GM18526 (cell line): Measurements from ENCODE around the gene LARGE2.

ENCODE experiments used
- POLR2A ChIP-seq: IDR thresholded peaks from 3 replicates; pipeline ENCODE4 v1.6.1; 2011; ENCODE audit not compliant: insufficient read length; ENCODE audit errors: extremely low read depth

Gene LARGE2

GRCh38 chr11:45947885-45948284, 25.4 kb downstream of the LARGE2 start:
- TF ChIP-seq POLR2A: no peak

GRCh38 chr11:45948356-45948755, 25.9 kb downstream of the LARGE2 start:
- TF ChIP-seq POLR2A: no peak

DNA sequence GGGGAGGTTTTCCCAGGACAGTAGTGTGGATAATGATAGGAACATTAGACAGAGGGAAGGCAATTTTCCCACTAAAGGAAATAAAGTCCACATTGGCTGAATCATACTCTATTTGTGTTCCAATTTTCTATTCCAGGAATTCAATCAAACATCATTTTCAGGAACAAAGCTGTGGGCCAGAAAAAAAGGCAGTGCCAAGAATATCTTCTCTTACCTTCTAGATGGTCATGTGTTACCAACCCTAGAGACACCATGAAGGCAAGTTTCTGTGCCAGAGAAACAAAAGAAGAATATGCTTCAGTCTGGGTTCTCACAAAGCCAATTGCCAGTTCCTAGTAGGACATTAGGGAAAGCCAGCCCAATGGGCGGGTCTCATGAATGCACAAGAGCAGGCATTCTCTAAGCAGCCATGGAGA, 27.5 kb downstream of the LARGE2 start:
- no peak for TF ChIP-seq POLR2A

GRCh38 chr11:45959851-45960250, 37.4 kb downstream of the LARGE2 start:
- TF ChIP-seq POLR2A: no peak

DNA sequence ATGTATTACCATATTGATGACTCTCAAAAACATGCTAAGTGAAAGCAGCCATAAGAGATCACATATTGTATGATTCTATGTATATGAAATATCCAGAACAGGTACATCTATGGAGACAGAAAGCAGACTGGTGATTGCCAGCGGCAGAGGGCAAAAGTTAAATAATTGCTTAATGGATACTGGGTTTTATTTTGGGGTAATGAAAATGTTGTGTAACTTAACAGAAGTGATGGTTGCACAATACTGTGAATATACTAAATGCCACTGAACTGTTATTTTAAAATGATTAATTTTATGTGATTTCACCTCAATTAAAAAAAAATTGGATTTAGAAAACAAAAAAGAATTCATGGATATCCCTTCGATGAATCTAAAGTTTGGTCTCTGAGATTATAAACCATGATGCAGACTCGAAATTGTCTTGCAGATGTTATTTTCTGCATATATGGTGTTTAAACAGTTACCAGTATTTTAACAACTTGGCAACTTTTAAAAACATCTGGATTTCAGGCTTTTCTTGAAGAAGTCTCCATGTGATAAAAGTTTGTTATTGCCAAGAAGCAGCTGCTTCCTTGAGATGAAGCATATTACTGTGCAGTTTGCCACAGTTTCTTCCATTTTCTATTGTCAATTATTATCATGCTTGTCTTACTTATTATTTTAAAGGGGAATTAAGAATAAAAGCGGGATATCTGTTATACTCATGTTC, 38.1 kb downstream of the LARGE2 start:
- TF ChIP-seq POLR2A: no peak

DNA sequence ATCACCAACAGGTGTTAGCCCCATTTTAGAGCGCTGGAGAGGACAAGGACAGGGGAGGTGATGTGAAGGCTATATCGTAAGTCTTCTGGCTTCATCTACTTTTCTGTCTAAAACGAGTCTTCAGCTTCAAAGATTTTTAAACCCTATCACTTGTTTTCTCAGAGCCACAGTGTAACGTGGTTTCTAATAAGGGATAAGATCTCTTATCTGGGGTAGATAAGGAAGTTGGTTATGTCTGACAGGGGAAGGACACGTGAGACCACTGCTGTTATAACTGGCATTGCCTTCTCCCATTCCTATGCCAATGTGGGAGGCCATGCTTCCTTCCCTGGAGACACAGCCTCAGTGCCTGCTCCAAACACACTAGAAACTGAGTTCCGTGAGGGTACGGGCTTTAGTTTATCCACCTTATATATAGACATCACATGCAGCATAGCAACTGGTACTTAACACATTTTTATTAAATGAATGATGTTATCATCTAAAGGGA, 39.3 kb downstream of the LARGE2 start:
- TF ChIP-seq POLR2A: no peak

GRCh38 chr11:45964911-45965389, 42.5 kb downstream of the LARGE2 start:
- no peak for TF ChIP-seq POLR2A

DNA sequence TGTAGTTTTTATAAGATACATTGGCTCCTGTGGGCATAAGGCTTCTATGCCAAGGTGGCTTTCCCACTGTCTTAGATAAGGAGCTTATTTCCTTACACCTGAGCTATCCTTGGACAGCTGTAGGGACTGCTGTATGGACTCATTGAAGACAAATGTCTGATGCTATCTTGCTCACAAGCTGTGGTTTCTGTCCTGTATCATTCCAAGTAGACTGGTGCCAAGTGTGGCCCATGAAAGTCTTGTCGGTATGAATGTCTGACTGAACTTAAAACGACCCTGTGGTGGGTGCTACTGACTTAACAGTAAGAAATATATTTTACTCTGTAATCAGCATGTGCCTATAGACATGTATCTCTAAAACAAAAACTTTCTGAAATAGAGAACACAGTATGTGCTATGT, 45.0 kb downstream of the LARGE2 start:
- TF ChIP-seq POLR2A: no peak

- TF ChIP-seq POLR2A: no peak
These were observed 46.4 kb downstream of the LARGE2 start for GRCh38 chr11:45968901-45969300.

DNA sequence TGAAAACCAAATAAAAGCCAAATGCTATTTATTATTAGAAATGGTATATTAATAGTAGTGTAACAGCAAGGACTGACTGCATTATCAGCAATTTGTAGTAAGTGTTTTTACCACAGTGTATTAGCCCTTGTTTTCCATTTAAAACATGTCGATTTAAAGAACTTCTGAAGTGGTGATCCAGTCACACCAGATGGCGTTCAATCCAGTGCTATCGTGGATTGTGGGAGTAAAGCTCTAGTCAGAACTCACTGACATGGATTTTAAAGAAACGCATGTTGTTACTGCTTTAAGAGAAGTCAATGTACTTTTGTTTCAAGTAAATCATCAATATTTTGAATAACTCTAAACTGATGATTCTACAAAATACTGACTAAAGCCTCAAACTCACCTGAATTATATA, 51.1 kb downstream of the LARGE2 start:
- no peak for TF ChIP-seq POLR2A

GRCh38 chr11:45974806-45975205, 52.4 kb downstream of the LARGE2 start:
- no peak for TF ChIP-seq POLR2A
